Vagina (tissue), 2 donors: Measurements from ENCODE around the gene FA2H.

Source experiments
- POLR2A ChIP-seq, 2 donors: fragments of 450-650 bp; IDR thresholded peaks; one replicate each; pipeline ENCODE4 v1.6.1; 2017; ENCODE audit warnings: antibody characterized with exemption in 2 of 2, mild to moderate bottlenecking in 2 of 2, moderate library complexity in 2 of 2
- POLR2AphosphoS5 ChIP-seq, 2 donors: sonication (generic); formaldehyde crosslinking; IDR thresholded peaks; one replicate each; pipeline ENCODE4 v1.9.0; 2017; ENCODE audit warnings: antibody characterized with exemption in 2 of 2, mild to moderate bottlenecking in 2 of 2, low read depth in 1 of 2; ENCODE audit not compliant: insufficient read depth in 1 of 2
- TF ChIP-seq, protein P1 (sequence below), 3 experiments: fragments of 450-650 bp in 2 of 3; fragments of 200-600 bp in 1 of 3; sonication (generic) in 1 of 3; IDR thresholded peaks; one replicate each; pipeline ENCODE4 v1.5.1; 2017 to 2019; ENCODE audit warnings: antibody characterized with exemption in 3 of 3, mild to moderate bottlenecking in 2 of 3, moderate library complexity in 2 of 3

DNA sequence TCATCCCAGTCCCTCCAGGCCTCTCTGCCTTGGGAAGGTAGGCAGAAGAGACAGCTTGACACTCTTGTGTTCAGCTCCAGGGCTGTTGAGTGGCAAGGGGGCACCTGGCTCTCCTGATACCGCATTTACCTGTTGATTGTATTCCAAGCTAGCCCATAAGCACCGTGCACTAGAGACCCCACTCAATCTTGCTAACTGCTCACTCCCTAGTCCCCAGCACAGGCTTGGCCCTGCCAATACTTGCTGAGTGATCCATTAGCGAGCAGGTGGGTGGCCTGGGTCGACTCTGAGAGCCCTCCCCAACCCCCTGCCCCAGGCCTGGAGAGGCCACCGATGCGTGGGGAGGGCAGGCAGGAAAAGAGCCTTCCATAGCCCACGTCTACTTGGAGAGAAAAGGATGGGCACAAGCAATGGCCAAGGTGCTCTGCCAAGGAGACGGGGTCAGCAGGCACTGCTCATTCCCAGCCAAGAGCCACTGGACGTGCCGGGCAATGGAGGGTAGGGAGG lies 29.5 kb downstream of the FA2H start:
- TF ChIP-seq POLR2A (IDR thresholded peaks at IDR 0.05): no peak
- TF ChIP-seq POLR2AphosphoS5 (IDR thresholded peaks at IDR 0.05; ENCODE audit: insufficient read depth in 1 of 2, low read depth in 1 of 2): no peak
- TF ChIP-seq, protein P1, sequence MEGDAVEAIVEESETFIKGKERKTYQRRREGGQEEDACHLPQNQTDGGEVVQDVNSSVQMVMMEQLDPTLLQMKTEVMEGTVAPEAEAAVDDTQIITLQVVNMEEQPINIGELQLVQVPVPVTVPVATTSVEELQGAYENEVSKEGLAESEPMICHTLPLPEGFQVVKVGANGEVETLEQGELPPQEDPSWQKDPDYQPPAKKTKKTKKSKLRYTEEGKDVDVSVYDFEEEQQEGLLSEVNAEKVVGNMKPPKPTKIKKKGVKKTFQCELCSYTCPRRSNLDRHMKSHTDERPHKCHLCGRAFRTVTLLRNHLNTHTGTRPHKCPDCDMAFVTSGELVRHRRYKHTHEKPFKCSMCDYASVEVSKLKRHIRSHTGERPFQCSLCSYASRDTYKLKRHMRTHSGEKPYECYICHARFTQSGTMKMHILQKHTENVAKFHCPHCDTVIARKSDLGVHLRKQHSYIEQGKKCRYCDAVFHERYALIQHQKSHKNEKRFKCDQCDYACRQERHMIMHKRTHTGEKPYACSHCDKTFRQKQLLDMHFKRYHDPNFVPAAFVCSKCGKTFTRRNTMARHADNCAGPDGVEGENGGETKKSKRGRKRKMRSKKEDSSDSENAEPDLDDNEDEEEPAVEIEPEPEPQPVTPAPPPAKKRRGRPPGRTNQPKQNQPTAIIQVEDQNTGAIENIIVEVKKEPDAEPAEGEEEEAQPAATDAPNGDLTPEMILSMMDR (IDR thresholded peaks at IDR 0.05): no peak
